GM12875 (cell line): Measurements from ENCODE around the gene OR10A2.

ENCODE experiments used
- H3K4me3 ChIP-seq: one replicate; pipeline ENCODE4 v1.5.1; 2011; ENCODE audit warnings: low read depth, low read length, control low read depth
- TF ChIP-seq, protein P1 (sequence below): IDR thresholded peaks from 2 replicates; pipeline ENCODE4 v1.5.1; 2011; ENCODE audit warnings: low read depth, mild to moderate bottlenecking, control low read depth, inconsistent platforms, low read length, moderate library complexity, borderline replicate concordance; ENCODE audit not compliant: insufficient read depth

The OR10A2 gene, protein sequence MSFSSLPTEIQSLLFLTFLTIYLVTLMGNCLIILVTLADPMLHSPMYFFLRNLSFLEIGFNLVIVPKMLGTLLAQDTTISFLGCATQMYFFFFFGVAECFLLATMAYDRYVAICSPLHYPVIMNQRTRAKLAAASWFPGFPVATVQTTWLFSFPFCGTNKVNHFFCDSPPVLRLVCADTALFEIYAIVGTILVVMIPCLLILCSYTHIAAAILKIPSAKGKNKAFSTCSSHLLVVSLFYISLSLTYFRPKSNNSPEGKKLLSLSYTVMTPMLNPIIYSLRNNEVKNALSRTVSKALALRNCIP

DNA sequence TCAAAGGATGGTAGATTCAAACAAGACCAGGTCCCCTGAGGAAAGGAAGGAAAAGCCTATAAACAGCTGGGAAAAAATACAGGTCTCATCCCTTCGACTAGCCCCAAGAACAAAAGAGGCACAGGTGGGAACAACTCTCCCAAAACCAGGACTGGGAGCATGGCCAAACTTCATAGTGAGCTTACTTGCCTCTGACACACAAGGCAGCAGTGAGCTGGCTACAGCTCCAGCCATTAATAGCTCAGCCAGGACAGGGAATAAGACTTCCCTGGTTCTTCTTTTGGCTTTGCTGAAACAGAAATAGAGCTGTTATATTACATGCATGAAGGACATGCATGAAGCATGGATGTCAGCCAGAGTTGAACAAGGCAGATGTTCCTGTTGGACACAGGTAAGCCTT lies at the start of gene OR10A2:
TSS of gene OR10A2 (plus strand) at position 97 of the 400 bp plus-strand sequence. CDS start 6,698 bp downstream, outside the sequence.
- H3K4me3 ChIP-seq: no peak within 1 kb of the TSS
- TF ChIP-seq, protein P1, sequence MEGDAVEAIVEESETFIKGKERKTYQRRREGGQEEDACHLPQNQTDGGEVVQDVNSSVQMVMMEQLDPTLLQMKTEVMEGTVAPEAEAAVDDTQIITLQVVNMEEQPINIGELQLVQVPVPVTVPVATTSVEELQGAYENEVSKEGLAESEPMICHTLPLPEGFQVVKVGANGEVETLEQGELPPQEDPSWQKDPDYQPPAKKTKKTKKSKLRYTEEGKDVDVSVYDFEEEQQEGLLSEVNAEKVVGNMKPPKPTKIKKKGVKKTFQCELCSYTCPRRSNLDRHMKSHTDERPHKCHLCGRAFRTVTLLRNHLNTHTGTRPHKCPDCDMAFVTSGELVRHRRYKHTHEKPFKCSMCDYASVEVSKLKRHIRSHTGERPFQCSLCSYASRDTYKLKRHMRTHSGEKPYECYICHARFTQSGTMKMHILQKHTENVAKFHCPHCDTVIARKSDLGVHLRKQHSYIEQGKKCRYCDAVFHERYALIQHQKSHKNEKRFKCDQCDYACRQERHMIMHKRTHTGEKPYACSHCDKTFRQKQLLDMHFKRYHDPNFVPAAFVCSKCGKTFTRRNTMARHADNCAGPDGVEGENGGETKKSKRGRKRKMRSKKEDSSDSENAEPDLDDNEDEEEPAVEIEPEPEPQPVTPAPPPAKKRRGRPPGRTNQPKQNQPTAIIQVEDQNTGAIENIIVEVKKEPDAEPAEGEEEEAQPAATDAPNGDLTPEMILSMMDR: no peak

DNA sequence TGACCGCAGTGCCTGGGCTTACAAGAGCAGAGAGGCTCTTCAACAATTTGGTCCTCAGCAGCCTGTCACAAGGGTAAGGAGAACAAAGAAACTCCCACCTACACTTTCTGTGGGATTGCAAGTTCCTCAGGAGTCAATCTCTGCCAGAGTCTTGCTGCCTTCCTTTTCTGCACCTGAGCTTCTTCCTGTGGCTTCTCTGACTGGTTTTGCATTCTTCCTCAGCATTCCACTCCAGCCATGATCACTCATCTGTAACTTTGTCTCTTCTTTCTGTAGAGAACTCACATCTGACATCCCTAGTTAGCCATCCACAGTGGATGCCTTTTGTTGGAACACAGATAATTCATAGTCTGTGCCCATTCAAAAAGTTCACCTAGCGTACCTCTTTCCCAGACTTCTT lies 49.2 kb upstream of the OR10A2 start:
- H3K4me3 ChIP-seq: no peak overlapping the region
- TF ChIP-seq, protein P1: no peak

DNA sequence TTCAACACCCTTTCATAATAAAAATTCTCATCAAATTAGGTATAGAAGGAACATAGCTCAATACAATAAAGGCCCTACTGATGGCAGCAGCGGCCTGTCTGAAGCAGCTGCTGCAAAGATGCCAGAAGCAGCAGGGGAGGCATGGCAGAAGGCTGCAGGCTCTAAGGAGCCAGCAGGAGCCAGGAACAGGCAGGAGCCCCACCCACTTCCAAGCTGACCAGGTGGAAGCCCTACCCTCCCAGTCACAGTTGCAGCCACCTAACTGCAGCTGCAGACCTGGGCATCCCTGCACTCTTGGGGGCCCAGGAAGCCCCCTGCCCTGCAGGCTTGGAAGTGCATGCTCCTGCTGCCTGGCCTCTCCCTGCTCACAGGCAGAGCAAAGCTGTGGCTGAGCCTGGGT lies 45.2 kb upstream of the OR10A2 start:
- TF ChIP-seq, protein P1: no peak
- no peak overlapping the region for H3K4me3 ChIP-seq

DNA sequence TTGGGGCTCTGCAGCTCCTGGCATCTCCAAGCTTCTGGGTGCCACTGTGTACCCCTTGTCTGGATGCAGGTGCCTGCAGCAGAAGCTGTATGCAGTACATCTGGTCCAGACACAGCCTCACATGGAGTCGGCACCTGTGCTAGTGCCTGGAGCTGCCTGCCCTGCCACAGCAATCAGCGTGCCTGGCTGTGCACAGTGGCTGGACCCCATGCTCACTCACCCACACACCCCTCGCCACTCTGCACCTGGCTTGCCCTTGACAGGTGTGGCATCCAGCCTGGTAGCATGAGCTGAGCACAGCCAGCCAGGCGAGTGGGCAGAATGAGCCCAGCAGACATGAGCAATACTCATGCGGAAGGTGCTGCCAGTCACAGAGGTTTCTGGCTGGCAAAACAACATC lies 43.9 kb upstream of the OR10A2 start:
- H3K4me3 ChIP-seq: no peak overlapping the region
- TF ChIP-seq, protein P1: no peak

DNA sequence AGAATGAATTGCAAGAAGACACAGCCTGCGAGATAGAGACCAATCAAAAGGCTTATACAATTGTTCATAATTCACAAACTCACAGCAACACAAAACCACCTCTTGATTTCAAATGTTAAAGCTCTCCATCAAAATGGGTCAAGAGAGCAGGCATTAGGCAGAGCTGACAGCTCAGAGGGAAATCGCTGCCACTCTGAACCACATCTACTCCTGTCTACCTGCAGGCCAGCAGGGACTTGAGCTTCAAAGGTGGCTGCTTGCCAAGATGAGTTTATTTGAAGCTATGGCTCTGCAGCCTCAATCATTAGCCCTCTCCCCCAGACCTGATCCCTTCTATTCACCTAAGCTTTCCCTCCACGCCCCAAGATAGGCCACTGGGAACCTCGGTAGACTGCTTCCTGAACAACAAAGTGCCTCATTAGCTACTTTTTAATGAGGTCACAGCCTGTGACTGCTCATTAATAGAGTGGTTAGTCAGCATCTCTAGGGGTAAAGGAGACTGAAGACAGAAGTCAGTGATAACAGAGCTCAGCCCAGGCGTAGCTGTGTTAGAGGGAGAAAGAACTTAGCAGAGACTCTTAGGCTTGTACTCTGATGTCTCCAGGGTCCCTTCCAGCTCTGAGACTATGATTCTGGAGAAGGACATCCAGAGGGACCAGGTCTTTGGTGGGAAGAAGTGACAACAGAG lies 38.6 kb upstream of the OR10A2 start:
- TF ChIP-seq, protein P1: no peak
- no peak overlapping the region for H3K4me3 ChIP-seq

DNA sequence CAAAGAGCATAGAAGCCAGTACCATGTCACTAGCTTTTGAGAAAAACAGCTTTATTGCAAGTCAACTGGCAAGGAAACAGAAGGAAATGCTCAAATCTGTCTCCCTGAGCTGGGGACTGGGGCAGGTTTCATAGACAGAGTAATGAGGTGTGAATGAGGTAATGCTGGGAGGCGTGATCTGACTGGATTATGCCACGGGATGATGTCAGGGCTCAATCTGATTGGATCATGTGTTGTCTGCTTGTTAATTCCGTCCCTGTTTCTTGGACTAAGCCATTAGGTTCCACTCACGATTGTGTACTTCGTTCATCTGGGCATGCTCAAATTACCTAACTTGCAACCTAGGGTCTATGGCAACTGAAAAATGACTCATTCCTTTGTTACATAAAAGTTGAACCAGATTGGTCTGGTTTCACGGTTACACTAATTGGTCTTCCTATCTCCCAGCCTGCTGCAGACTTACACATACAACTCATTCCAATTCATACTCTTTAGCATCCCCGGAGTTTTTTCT lies 37.6 kb upstream of the OR10A2 start:
- no peak overlapping the region for H3K4me3 ChIP-seq
- TF ChIP-seq, protein P1: no peak
